HepG2 (cell line): ENCODE data around the gene ST6GALNAC4.

Experiments used
- EP300 ChIP-seq, 3 experiments: sonication (generic) in 1 of 3; formaldehyde crosslinking in 1 of 3; IDR thresholded peaks; 2 replicates each; pipeline versions ENCODE4 v1.5.1 to v1.6.1; 2011 to 2020; ENCODE audit warnings: low read depth in 2 of 3, low read length in 2 of 3, borderline replicate concordance in 1 of 3, improper control_type of control experiment in 1 of 3, mild to moderate bottlenecking in 1 of 3, missing genetic modification reagents in 1 of 3, moderate library complexity in 1 of 3
- KAT7 ChIP-seq: IDR thresholded peaks from 2 replicates; pipeline ENCODE4 v1.6.1; 2018; ENCODE audit warnings: borderline replicate concordance, missing compliant biosample characterization
- MAFF ChIP-seq: IDR thresholded peaks from 2 replicates; pipeline ENCODE4 v1.6.1; 2011; ENCODE audit warnings: low read depth, low read length, improper control_type of control experiment
- SMARCE1 ChIP-seq: fragments of 450-650 bp; IDR thresholded peaks from 2 replicates; pipeline ENCODE4 v1.6.1; 2017; ENCODE audit warnings: borderline replicate concordance
- SP1 ChIP-seq, 2 experiments: fragments of 450-650 bp in 1 of 2; sonication (generic) in 1 of 2; formaldehyde crosslinking in 1 of 2; IDR thresholded peaks; 2 replicates each; pipeline versions ENCODE4 v1.4.0 to v1.6.1; 2016 to 2020; ENCODE audit warnings: missing genetic modification reagents in 1 of 2
- TOE1 ChIP-seq: sonication (generic); formaldehyde crosslinking; IDR thresholded peaks from 2 replicates; pipeline ENCODE4 v1.4.0; 2020; ENCODE audit warnings: mild to moderate bottlenecking, missing genetic modification reagents
- ZBTB25 ChIP-seq: IDR thresholded peaks from 2 replicates; pipeline ENCODE4 v1.6.1; 2018; ENCODE audit warnings: missing genetic modification reagents
- ZNF546 ChIP-seq: sonication (generic); formaldehyde crosslinking; conservative IDR thresholded peaks from 2 replicates; pipeline ENCODE4 v1.8.1; 2023; ENCODE audit warnings: mild to moderate bottlenecking, missing genetic modification reagents
- ZNF549 ChIP-seq: sonication (generic); formaldehyde crosslinking; IDR thresholded peaks from 2 replicates; pipeline ENCODE4 v1.5.0; 2020; ENCODE audit warnings: missing genetic modification reagents
- TF ChIP-seq, protein P1 (sequence below): sonication (generic); formaldehyde crosslinking; IDR thresholded peaks from 2 replicates; pipeline ENCODE4 v1.5.0; 2020; ENCODE audit warnings: mild to moderate bottlenecking, missing genetic modification reagents, moderate library complexity

GRCh38 chr9:127878652-127879390, 38.0 kb downstream of the ST6GALNAC4 start:
- TF ChIP-seq EP300 (IDR thresholded peaks at IDR 0.05; ENCODE audit: low read depth in 2 of 2, low read length in 2 of 2) (no peak), EP300 (CRISPR knock-in tag; IDR thresholded peaks at IDR 0.05; ENCODE audit: borderline replicate concordance) (no peak), KAT7 (no peak), ZNF546 (no peak), ZNF549 (CRISPR knock-in tag) (no peak), TOE1 (CRISPR knock-in tag) (no peak), ZBTB25 (CRISPR knock-in tag) (no peak), MAFF (no peak), SMARCE1 (no peak), SP1 (IDR thresholded peaks at IDR 0.05) (no peak), SP1 (CRISPR knock-in tag; IDR thresholded peaks at IDR 0.05) (no peak)
- TF ChIP-seq, protein P1, sequence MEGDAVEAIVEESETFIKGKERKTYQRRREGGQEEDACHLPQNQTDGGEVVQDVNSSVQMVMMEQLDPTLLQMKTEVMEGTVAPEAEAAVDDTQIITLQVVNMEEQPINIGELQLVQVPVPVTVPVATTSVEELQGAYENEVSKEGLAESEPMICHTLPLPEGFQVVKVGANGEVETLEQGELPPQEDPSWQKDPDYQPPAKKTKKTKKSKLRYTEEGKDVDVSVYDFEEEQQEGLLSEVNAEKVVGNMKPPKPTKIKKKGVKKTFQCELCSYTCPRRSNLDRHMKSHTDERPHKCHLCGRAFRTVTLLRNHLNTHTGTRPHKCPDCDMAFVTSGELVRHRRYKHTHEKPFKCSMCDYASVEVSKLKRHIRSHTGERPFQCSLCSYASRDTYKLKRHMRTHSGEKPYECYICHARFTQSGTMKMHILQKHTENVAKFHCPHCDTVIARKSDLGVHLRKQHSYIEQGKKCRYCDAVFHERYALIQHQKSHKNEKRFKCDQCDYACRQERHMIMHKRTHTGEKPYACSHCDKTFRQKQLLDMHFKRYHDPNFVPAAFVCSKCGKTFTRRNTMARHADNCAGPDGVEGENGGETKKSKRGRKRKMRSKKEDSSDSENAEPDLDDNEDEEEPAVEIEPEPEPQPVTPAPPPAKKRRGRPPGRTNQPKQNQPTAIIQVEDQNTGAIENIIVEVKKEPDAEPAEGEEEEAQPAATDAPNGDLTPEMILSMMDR (CRISPR knock-in tag) = no peak
